ENCODE measurements around the gene MYORG.

MYORG gene

DNA sequence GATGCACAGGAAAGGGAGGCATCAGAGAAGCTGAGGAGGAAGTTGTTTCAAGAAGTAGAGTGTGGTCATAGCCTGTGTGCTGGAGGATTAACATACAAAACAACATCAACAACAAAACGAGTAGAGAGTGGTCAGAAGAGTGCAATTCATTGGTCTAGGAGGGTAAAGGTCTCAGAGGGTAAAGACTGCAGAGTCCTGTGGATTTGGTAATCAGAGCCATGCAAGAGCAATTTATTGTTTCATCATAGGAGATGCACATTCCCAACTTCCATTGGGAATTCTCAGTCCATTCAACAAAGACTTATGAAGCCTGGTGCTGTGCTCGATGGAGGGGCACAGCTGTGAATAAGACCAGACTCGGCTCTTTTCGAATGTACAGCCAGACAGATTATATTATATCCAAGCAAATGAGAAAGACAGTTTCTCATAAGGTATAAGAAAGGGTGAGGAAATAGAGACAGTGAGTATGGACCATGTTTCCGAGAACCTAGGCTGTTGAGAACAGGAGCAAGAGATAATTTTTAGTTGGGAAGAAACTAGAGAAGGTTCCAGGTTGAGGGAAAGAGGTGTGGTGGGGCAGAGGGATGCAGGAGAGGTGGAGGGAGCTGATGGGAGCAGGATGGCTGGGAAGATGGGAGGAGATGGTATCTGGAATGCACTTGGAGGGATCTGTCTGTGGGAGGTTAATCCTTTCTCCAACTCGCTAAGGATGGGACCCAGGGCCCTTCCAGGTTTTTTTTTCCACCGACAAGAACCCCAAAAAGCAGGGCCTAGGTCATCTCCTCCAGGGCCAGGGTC lies 7.9 kb upstream of the MYORG start:
- DNase-seq (ENCODE audit: low read depth): no peak

DNA sequence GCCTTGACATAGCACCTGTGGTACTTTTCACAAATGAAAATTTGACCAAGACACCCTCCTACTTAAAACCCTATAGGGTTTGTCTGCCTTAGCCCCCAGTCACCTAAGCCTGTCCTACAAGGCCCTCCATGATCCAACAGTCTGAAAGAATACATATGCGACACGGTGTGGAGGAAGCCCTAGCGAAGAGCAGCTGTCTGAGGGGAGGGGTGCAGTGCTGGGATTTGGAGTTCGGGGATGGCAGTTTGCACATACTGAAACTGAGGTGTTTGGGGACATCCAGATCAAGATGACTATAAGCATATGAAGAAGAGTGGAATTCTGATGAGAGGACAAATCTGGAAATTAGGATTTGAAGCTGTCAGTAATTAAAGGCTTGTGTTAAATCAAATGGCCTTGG lies 7.2 kb upstream of the MYORG start:
- no peak for DNase-seq (ENCODE audit: low read depth)

DNA sequence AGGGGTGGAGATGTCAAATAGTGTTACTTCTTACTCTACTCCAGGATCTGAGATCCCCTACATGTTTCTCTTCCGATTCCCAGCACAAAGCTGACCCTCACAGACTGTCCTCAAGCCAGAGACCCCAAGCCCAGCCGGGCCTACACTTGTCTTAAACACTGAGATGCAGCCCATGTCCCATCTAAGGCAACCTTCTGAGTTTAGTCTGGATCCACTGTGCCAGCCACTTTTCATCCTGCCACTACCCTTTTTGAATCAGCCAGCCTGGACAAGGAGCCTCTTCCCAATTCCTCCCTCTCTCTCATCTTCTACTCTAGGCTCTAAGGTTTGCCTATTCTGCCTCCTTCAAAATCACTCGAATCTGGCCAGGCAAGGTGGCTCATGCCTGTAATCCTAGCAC lies 6.2 kb upstream of the MYORG start:
- no peak for DNase-seq (ENCODE audit: low read depth)

DNA sequence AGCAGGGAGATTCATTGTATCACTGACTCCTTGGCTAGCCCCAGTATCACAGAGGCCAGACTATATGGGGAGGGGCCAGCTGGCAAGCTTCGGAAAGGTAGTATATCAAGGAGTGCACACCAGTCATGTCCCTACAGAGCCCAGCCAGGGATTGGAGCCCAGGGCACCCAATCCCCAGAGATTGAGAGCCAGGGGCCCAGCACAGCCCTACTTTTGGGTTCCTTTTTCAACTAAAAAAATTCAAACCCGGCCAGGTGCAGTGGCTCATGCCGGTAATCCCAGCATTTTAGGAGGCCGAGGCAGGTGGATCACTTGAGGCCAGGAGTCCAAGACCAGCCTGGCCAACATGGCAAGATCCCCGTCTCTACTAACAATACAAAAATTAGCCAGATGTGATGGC lies 5.4 kb upstream of the MYORG start:
- DNase-seq (ENCODE audit: low read depth): no peak

DNA sequence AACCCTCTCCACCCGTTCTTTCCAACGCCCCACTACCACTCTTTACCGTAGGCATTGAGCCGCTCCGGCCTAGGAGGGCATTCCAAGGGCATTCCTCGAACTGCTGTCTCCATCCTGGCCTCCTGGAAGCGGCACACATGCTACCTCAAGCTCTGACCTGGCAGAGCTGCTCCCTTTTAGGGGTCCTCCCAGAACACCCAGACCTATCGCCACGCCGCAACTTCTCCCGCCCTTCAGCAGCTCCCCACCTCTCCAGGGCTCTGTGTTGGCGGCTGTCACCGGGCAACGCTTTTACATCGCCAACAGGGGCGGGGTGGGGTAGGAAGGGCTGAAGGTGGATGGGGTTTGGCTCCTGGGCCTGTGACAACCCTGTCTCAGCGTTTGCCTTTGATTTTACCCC lies 4.6 kb upstream of the MYORG start:
- no peak for DNase-seq (ENCODE audit: low read depth)

DNA sequence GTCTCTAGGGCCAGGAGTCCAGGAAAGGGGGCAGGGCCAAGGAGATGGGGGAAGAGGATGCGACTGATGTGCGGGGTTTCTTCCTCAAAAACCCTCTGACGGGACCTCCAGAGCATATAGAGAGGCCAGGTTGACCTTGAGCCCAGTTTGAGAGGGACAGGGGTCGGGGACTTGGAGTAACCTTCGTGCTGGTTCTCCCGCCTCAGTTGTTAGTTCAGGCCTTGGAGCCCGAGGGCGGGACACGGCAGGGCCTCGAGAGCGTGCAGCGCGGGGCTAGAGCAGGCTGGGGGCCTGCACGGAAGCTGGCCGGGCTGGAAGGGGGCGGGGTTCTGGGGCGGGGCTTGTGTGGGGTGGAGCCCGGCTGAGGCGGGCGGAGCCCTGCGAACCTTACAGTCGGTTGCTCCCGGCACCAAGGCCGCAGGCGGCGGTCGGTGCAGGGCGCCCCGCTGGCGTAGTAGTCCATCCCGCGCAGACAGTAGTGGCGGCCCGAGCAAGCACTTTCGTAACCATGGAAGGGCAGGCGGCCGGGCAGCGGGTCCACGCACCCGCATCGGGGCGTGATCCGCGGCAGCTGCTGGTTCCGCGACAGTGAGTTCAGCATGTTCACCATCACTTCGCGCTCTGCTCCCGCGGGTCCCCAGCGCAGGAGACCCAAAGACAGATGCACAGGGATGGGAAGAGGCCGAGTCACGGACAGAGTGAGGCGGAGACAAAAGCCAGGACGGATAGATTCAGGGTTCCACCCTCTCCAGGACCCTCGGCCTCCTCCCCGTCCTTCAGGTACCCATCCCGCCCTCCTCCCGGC lies 4.0 kb upstream of the MYORG start:
- DNase-seq (ENCODE audit: low read depth): peak; percentile 67

DNA sequence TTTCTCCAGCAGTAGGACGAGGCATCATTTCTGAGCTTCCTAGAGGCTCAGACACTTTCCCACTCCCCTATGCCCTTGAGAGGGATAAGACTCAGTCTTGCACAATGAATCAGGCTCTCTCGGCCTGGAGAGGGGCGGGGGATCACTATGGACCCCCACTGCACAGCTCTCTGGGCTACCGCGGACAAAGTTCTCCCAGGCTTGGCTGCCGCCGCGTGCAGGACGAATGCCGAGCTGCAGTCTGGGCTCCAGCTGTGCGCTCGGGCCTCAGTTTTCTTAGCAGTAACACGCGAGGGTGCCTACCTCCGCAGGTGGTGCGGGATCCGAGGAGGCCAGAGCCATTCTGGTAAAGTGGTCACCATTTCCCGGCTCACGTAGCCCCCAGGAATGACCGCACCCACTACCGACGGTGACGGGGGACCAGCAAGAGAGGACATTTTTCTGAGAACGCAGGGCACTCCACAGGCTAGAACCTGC lies 3.4 kb upstream of the MYORG start:
- DNase-seq (ENCODE audit: low read depth): no peak

DNA sequence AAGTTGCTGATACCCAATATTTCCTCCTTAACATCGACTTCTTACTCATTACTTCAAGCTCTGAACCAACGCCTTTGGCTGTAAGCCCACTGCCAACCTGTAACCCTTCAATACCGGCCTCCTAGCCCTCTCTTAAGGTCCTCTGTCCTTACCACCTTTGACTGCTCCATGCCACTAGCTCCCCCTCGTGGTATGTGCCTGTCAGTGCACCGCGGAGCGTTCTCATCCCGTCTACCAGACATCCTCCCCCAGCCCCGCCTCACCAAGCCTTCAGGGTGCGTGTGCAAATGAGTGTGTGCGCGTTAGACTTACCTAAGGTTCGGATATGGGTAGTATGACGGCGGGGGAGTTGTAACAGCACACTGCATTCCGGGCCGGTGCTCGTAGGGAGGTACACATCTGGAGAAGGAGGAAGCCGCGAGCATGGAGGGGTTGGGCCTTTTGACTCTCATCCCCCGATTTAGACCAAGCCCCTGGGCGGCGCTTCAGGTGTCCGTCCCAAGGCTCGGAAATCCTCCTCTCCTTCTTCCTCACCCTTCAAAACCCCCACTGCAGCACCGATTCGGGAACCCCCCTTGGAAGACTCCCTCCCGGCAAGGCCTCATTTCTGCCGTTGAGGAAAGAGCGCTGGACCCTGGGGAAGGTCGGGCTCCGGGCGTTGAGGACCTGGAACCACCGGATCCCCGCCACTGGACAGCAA lies 2.8 kb upstream of the MYORG start:
- DNase-seq (ENCODE audit: low read depth): peak; percentile 73

DNA sequence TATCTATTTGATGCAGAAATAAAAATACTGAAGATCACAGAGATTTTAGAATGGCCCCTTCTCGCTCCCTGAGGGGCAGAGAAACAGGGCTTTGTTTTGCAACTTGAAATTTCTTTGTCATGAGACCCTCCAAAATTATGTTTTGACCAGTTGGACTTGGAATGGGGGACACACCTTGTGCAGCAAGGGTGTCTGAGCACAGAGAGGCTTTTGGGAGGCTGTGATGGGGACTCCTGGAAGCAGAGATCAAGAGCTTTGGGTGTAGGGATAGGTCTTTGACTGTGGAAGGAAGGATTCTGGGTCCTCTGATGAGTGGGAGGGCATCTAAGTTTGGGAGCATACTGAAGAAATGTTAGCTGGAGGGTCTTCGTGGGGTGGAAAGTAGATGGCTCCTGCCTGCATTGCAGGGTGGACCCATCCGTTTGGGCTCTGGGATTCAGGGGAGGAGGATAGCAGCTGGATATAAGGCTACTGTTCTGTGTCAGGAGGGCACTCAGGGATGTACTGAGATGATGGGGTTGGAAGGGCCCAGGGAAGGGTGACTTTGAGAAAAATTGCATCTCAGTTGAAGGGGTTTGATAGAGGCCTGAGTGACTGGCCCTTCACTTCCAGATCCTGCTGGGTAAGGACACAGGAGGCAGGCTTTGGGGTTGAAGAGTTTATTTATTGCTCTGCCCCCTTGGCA lies 1.8 kb upstream of the MYORG start:
- DNase-seq (ENCODE audit: low read depth): no peak

DNA sequence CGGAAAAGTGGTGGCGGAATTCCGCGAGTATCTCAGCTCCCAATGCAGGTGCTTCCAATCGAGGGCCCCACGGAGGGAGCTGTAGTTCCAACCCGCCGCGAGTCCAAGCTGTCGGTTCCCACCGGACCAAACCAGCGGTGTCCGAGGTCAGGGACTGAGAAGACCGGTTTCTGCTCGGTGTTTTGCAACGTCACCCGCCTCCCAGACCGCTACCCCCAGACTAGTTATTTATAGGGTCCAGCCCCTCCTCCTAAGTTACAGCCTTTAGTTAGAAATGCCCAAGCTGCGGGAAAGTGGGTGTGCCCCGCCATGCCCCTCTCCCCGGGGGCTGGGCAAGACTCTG lies 677 bp upstream of the MYORG start:
- no peak for DNase-seq (ENCODE audit: low read depth)

DNA sequence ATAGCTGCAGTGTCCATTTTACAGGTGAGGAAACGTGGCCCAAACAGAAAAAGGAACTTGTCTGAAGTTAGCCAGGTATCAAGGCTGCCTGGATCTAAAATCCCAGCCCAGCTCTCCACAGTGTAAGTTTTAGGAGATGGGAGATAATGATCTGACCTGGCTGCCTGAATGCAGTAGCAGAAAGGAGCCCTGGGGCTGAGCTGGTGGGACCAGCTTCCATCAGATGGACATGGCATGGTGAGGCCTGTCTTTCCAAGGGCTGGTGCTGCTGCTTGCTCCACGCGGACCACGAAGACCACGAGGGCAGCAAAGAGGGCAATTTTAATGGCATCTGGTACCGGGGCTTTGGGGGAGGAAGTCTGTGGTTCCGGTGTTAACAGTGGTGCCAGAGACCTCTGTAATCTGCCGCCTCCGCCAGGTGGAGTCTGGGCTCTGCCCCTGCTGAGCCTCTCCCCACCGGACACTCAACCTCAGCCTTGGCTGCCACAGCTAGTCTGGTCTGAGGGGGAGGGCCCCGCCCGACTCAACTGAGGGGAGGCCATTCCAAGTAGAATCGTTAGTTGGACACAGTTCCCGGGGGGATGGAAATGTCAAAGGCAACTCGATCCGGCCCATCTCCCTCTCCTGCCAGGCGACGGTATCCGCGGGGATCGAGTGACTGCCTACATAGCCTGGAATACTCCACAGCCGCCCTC lies 650 bp downstream of the MYORG start:
- DNase-seq (ENCODE audit: low read depth): peak; percentile 29

DNA sequence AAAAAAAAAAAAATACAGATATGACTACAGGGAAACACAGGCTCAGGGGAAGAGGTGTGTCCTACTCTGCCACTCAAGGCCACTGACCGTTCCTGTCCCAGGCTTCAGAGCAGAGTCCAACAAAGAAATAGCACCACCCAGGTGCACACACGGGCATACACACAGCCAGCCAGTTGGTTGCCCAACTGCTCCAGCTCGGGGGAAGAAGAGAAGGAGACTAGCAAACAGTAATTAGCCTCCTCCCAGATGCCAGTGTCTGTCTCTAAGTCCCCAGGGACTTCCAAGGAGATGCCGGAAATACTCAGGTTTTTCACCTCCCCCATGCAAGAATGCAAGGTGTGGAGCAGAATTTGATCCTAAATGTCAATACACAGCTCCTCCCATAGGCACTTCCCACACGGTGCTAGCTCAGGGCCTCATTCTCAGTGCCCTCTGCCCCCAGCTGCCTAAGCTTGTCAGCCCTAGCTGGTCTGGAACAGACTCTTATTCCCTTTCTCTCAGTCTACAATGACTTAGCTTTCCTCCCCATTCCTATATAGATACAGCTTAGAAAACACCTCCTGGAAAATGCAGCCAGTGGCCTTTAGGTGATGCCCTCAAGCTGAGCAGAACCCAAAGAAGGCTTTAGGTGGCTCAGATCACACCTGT lies 1.7 kb downstream of the MYORG start:
- no peak for DNase-seq (ENCODE audit: low read depth)

DNA sequence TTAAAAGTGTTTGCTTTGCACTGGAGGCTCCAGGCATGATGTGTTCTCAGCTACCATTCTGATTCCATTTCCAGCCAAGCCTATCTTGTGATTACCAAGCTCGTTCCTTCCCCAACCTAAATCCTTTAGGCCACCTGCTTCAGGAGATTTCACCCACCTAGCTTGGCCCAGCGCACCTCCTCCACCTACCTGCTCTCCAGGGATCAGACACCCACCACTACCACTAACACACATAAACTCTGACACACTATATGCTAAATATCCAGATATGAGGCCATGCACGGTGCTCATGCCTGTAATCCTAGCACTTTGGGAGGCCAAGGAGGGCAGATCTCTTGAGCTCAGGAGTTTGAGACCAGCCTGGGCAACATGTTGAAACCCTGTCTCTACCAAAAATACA lies 2.4 kb downstream of the MYORG start:
- no peak for DNase-seq (ENCODE audit: low read depth)

DNA sequence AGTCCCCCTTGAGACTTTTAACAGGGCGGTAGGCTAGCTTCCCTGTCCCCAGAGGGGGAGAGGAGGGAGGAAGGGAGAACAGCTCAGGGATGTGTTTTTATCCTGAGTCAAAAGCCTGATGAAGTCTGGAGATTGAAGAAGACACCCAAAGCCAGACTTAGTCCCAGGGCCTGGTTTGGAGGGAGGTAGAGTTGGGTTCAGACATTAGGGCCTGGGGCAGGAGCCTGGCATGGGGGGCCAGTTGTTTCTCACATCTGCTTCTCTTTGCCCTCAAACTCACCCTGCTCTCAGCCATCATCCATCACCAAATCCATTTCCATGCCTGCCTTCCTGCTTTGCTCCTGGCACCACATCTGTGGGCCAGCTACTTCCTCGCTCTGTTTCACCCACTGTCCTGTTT lies 2.9 kb downstream of the MYORG start:
- no peak for DNase-seq (ENCODE audit: low read depth)

DNA sequence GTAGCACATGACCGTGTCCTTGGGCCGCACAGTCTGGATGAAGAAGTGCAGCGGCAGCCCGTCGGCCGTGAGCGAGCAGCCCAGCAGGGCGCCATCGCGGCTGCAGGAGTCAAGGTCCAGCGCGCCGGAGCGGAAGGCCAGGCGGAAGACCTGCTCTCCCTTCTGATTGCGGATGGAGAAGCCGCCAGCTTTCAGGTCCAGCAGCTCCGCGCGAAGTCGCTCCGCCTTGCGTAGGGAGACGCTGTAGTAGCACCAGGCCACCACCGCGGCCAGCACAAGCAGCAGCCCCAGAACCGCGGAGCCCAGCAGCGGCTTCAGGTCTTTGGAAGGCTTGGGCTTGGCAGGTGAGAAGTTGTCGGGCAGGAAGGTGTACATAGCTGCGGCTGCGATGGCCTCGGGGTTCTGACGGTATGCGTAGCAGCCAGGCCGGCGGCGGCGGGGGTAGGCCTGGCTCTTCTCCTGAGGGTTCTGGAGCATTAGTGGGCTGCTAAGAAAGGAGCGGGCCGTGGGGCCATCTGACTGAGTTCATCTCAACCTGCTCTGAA lies 4.2 kb downstream of the MYORG start:
- no peak for DNase-seq (ENCODE audit: low read depth)

DNA sequence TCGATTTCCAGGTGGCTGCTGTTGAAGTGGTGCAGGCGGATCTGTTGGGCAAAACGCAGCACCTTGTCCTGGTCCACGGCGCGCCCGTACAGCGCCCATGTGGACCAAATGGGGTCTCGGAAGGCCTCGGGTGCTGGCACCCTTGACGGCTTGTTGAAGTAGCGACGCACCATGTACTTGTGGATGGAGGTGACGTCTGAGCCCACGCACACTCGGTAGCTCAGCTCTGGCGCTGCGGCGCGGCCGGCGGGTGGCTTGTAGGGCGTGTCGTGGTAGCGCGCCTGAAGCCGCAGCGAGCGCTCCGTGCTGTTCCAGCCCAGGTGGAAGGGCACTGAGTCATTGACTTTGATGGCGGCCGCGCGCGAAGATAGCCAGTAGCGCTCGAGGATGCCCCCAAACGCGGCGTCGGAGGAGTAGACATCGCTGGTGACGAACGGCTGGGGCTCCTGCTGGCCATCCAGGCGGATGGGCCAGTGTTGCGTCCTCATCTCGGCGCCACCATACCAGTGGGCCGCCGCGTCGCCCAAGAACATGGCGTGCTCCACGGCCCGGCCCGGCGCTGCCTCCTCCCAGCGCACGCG lies 4.7 kb downstream of the MYORG start:
- DNase-seq (ENCODE audit: low read depth): no peak

DNA sequence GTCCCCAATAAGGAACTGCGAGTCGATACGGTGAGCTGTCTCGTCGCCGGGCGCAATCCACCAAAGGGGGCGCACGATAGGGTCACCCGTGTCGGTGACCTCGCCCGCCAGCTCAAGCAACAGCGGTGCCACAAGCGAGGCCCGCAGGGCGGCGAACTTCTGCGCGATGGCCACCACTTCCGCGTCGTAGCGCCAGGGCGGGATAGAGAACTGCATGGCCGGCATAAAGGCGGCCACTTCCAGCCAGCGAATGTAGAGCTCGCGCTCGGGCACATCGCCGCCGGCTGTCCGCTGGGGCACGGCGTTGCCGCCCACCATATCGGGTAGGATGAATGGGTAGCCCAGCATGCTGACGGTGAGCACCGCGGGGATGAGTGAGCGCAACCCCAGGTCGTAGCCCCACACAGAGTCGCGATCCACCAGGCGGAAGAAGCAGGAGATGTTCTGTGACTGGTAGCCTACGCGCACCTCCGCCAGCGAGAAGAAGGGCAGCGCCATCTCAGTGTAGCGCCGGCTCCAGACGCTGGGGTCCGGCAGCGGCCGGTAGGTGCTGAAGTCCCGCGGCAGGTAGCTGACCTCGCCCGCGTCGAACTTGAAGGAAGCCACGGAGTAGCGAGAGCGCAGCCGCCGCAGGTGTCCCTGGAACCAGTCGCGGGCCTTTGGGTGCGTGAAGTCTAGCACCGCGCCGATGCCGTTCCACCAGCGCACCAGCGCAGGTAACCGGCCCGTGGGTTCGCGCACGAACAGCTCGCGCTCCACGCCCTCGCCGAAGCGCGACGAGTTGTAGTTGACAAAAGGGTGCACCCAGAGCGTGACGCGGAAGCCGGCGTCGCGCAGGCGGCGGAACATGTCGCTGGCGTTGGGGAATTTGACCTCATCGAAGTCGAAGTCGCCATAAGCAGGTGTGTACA lies 5.5 kb downstream of the MYORG start:
- no peak for DNase-seq (ENCODE audit: low read depth)

DNA sequence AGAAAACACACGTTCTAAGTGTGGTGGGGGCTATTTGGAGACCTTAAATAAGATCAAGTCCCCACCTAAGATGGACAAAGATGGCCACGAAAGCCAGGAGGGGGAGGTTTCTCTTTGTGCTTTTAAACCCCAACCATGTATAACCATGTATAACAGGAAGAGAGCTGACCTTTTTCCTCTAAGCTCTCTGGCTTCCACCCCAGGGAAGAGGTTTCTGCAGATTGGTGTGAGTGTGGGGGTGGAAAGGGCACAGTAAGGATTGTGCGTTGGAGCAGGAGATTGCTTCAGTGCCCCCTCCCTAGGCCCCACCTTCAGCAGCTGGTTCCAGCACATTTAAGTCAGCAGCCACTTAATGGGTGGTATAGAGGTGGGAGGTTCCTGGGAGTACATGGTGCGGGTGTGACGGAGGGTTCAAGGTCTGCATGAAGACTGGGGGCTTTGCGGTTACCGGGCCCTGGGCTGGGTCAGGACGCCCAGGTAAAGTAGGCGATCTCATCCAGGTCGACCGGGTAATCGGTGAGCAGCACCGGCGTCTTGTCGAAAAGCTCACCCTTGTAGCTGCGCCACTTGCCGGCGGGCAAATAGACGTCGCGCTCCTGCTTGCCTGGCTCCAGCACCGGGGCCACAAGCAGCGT lies 6.2 kb downstream of the MYORG start:
- DNase-seq (ENCODE audit: low read depth): no peak

DNA sequence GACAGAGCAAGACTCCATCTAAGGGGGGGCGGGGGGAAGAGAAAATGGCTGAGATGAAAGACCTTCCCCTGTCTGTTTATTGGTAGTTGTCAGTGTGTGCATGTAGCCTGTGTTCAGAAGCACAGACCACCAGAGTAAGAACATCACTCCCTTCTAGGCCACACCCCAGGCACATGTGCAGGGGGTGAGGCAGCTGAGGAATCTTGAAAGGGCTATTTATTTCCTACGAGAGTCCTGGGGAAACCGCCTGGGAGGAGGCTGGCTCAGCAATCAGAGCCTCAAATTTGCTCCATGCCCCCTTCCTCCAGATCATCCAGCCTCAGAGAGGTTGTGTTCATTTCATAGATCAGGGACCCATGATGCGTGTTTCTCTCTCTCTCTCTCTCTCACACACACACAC lies 7.1 kb downstream of the MYORG start:
- no peak for DNase-seq (ENCODE audit: low read depth)
